HCT116 (cell line): ENCODE data around the gene PLEKHM1.

ENCODE experiments used
- EGR1 ChIP-seq: IDR thresholded peaks from 2 replicates; pipeline ENCODE4 v1.6.1; 2012; ENCODE audit warnings: low read depth
- EZH2 ChIP-seq: fragments of 200-600 bp; sonication (generic); IDR thresholded peaks from 2 replicates; pipeline ENCODE4 v1.6.1; 2017; ENCODE audit warnings: antibody characterized with exemption, mixed run types
- EZH2phosphoT487 ChIP-seq: fragments of 200-600 bp; IDR thresholded peaks from 2 replicates; pipeline ENCODE4 v1.6.1; 2018; ENCODE audit warnings: antibody characterized with exemption, borderline replicate concordance
- POLR2A ChIP-seq: IDR thresholded peaks from 2 replicates; pipeline ENCODE4 v1.7.0; 2011; ENCODE audit warnings: borderline replicate concordance; ENCODE audit not compliant: insufficient read depth, insufficient read length; ENCODE audit errors: extremely low read depth
- POLR2AphosphoS5 ChIP-seq: IDR thresholded peaks from 2 replicates; pipeline ENCODE4 v1.6.1; 2011; ENCODE audit warnings: mild to moderate bottlenecking, low read depth, low read length, moderate library complexity
- RAD21 ChIP-seq: IDR thresholded peaks from 2 replicates; pipeline ENCODE4 v1.6.1; 2012; ENCODE audit warnings: low read depth, mild to moderate bottlenecking
- SRF ChIP-seq: IDR thresholded peaks from 2 replicates; pipeline ENCODE4 v1.6.1; 2012; ENCODE audit warnings: low read depth
- ZFX ChIP-seq: fragments of 450-650 bp; IDR thresholded peaks from 2 replicates; pipeline ENCODE4 v1.6.1; 2017
- TF ChIP-seq, protein P1 (sequence below), 3 experiments: fragments of 200-600 bp in 1 of 3; sonication (generic) in 1 of 3; IDR thresholded peaks in 2 of 3; conservative IDR thresholded peaks in 1 of 3; 2 replicates each; pipeline ENCODE4 v1.5.1; 2012 to 2017; ENCODE audit warnings: low read depth in 2 of 3, low read length in 2 of 3, antibody characterized with exemption in 1 of 3, borderline replicate concordance in 1 of 3, control low read depth in 1 of 3, mild to moderate bottlenecking in 1 of 3, mixed read lengths in 1 of 3, mixed run types in 1 of 3, moderate library complexity in 1 of 3; ENCODE audit not compliant: insufficient read depth in 1 of 3
- TF ChIP-seq, protein P2 (sequence below): IDR thresholded peaks from 2 replicates; pipeline ENCODE4 v1.6.1; 2011; ENCODE audit warnings: mild to moderate bottlenecking, low read length, moderate library complexity; ENCODE audit not compliant: insufficient replicate concordance; ENCODE audit errors: extremely low read depth
- TF ChIP-seq, protein P3 (sequence below): IDR thresholded peaks from 2 replicates; pipeline ENCODE4 v1.6.1; 2012; ENCODE audit warnings: low read depth
- TF ChIP-seq, protein P4 (sequence below): IDR thresholded peaks from 2 replicates; pipeline ENCODE4 v1.6.1; 2012

DNA sequence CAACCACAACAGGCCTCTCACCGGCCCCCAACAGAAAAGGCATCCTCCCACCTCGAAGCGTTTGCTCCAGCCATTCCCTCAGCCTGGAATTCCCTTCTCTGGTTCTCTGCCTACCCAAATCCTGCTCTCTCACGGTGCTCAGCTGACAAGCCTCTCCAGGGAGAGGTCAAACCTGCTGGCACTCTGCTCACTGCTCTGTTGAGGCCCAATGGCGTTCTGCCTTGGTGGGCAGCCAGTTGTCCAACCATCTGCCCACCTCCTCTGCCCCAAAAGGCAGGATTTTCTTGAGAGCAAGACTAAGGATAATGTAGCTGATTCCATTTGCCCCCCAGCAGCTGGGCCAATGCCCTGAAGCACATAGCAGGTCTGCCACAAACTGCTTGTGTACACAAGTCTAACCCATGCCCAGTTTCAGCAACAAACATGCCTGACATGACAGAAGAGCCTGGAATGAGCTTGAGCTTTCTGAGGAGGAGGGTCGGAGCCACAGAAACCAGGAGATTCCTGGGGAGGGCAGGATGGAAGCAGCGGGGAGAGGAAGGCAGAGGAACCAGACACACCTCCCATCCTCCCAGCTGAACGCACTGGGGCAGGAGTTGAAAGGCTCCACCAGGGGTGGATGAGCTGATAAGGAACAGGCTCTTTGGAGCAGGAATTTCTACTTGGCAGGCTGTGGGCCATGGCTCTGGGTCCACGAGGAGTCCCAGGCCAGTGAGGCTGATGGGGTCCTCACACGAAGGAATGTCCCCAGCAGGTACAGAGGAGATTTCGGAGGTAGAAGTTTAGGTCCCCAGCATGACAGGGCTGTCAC lies 81.7 kb downstream of the PLEKHM1 start:
- no peak for TF ChIP-seq POLR2A
- TF ChIP-seq, protein P1, sequence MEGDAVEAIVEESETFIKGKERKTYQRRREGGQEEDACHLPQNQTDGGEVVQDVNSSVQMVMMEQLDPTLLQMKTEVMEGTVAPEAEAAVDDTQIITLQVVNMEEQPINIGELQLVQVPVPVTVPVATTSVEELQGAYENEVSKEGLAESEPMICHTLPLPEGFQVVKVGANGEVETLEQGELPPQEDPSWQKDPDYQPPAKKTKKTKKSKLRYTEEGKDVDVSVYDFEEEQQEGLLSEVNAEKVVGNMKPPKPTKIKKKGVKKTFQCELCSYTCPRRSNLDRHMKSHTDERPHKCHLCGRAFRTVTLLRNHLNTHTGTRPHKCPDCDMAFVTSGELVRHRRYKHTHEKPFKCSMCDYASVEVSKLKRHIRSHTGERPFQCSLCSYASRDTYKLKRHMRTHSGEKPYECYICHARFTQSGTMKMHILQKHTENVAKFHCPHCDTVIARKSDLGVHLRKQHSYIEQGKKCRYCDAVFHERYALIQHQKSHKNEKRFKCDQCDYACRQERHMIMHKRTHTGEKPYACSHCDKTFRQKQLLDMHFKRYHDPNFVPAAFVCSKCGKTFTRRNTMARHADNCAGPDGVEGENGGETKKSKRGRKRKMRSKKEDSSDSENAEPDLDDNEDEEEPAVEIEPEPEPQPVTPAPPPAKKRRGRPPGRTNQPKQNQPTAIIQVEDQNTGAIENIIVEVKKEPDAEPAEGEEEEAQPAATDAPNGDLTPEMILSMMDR (IDR thresholded peaks at IDR 0.05 in 2 of 3, conservative IDR thresholded peaks at IDR 0.05 in 1 of 3; ENCODE audit: borderline replicate concordance in 1 of 3, insufficient read depth in 1 of 3, low read depth in 2 of 3, low read length in 2 of 3) = no peak
- no peak for TF ChIP-seq RAD21
- TF ChIP-seq POLR2AphosphoS5 = no peak
- TF ChIP-seq ZFX = no peak
- TF ChIP-seq SRF = no peak
- no peak for TF ChIP-seq EZH2phosphoT487
- TF ChIP-seq, protein P2, sequence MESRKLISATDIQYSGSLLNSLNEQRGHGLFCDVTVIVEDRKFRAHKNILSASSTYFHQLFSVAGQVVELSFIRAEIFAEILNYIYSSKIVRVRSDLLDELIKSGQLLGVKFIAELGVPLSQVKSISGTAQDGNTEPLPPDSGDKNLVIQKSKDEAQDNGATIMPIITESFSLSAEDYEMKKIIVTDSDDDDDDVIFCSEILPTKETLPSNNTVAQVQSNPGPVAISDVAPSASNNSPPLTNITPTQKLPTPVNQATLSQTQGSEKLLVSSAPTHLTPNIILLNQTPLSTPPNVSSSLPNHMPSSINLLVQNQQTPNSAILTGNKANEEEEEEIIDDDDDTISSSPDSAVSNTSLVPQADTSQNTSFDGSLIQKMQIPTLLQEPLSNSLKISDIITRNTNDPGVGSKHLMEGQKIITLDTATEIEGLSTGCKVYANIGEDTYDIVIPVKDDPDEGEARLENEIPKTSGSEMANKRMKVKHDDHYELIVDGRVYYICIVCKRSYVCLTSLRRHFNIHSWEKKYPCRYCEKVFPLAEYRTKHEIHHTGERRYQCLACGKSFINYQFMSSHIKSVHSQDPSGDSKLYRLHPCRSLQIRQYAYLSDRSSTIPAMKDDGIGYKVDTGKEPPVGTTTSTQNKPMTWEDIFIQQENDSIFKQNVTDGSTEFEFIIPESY = no peak
- TF ChIP-seq, protein P3, sequence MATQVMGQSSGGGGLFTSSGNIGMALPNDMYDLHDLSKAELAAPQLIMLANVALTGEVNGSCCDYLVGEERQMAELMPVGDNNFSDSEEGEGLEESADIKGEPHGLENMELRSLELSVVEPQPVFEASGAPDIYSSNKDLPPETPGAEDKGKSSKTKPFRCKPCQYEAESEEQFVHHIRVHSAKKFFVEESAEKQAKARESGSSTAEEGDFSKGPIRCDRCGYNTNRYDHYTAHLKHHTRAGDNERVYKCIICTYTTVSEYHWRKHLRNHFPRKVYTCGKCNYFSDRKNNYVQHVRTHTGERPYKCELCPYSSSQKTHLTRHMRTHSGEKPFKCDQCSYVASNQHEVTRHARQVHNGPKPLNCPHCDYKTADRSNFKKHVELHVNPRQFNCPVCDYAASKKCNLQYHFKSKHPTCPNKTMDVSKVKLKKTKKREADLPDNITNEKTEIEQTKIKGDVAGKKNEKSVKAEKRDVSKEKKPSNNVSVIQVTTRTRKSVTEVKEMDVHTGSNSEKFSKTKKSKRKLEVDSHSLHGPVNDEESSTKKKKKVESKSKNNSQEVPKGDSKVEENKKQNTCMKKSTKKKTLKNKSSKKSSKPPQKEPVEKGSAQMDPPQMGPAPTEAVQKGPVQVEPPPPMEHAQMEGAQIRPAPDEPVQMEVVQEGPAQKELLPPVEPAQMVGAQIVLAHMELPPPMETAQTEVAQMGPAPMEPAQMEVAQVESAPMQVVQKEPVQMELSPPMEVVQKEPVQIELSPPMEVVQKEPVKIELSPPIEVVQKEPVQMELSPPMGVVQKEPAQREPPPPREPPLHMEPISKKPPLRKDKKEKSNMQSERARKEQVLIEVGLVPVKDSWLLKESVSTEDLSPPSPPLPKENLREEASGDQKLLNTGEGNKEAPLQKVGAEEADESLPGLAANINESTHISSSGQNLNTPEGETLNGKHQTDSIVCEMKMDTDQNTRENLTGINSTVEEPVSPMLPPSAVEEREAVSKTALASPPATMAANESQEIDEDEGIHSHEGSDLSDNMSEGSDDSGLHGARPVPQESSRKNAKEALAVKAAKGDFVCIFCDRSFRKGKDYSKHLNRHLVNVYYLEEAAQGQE = no peak
- TF ChIP-seq EZH2 = no peak
- no peak for TF ChIP-seq EGR1
- TF ChIP-seq, protein P4, sequence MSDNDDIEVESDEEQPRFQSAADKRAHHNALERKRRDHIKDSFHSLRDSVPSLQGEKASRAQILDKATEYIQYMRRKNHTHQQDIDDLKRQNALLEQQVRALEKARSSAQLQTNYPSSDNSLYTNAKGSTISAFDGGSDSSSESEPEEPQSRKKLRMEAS = no peak
